SK-N-SH (cell line): ENCODE results near the gene ARHGEF19. TPM values are rescaled to one million over a fixed set of nuclear protein-coding genes. Genes with fewer than 3 reads are reported as not detected.

Experiments used
- CTCF ChIA-PET: fragments of 300-600, 350-600 bp; formaldehyde crosslinking; extraction: SDS; loops from one replicate; lab custom pipeline; 2021; lab: Yijun Ruan, JAX
- POLR2A ChIA-PET: fragments of 350-600 bp; sonication (Branson Sonifier 250); formaldehyde crosslinking; extraction: SDS; loops from one replicate; lab custom pipeline; 2020; ENCODE audit warnings: antibody characterized with exemption, inconsistent platforms; lab: Yijun Ruan, JAX
- DNase-seq: peaks from one replicate; pipeline ENCODE4 v3.0.0; 2012
- H2AFZ ChIP-seq: fragments of 200-600 bp; sonication (generic); 2 replicates; pipeline ENCODE4 v1.8.1; 2016; ENCODE audit warnings: antibody characterized with exemption, mild to moderate bottlenecking, low read depth
- H3F3A ChIP-seq: fragments of 200-600 bp; sonication (generic); replicated peaks from 2 replicates; pipeline ENCODE3; 2016; ENCODE audit warnings: antibody characterized with exemption, mild to moderate bottlenecking; ENCODE audit not compliant: insufficient read depth
- H3K27ac ChIP-seq, 2 experiments: fragments of 200-500 bp in 1 of 2; fragments of 200-600 bp in 1 of 2; sonication (Bioruptor generic) in 1 of 2; sonication (generic), shearing (Covaris generic) in 1 of 2; 2 replicates each; pipeline versions ENCODE4 v1.5.1 to v1.6.1; 2014 to 2016; ENCODE audit warnings: low read depth in 2 of 2, inconsistent platforms in 1 of 2, low read length in 1 of 2, mild to moderate bottlenecking in 1 of 2, mixed read lengths in 1 of 2
- H3K27me3 ChIP-seq: fragments of 200-600 bp; sonication (generic), shearing (Covaris generic); 2 replicates; pipeline ENCODE4 v1.6.1; 2016; ENCODE audit warnings: mixed run types; ENCODE audit not compliant: insufficient read depth
- H3K36me3 ChIP-seq, 2 experiments: fragments of 200-500 bp in 1 of 2; fragments of 200-600 bp in 1 of 2; sonication (Bioruptor generic) in 1 of 2; sonication (generic) in 1 of 2; replicated peaks in 1 of 2; 2 replicates each; pipeline versions ENCODE3 to v1.5.1; 2014 to 2016; ENCODE audit warnings: low read length in 1 of 2, mild to moderate bottlenecking in 1 of 2; ENCODE audit not compliant: insufficient read depth in 2 of 2, control insufficient read depth in 1 of 2
- H3K4me1 ChIP-seq, 2 experiments: fragments of 200-500 bp in 1 of 2; fragments of 200-600 bp in 1 of 2; sonication (Bioruptor generic) in 1 of 2; sonication (generic), shearing (Covaris generic) in 1 of 2; 2 replicates each; pipeline versions ENCODE4 v1.5.1 to v1.6.1; 2014 to 2016; ENCODE audit warnings: low read depth in 1 of 2, low read length in 1 of 2, mixed run types in 1 of 2; ENCODE audit not compliant: insufficient read depth in 2 of 2, control insufficient read depth in 1 of 2
- H3K4me2 ChIP-seq: fragments of 200-600 bp; sonication (generic), shearing (Covaris generic); 2 replicates; pipeline ENCODE4 v1.6.1; 2017; ENCODE audit warnings: mixed run types
- H3K4me3 ChIP-seq, 2 experiments: fragments of 200-500 bp in 1 of 2; fragments of 200-600 bp in 1 of 2; sonication (Bioruptor generic) in 1 of 2; sonication (generic), shearing (Covaris generic) in 1 of 2; 2 replicates each; pipeline versions ENCODE4 v1.5.1 to v1.8.1; 2014 to 2016; ENCODE audit warnings: low read depth in 2 of 2, inconsistent platforms in 1 of 2, low read length in 1 of 2, mild to moderate bottlenecking in 1 of 2, mixed read lengths in 1 of 2, moderate library complexity in 1 of 2
- H3K79me2 ChIP-seq: fragments of 200-600 bp; sonication (generic); 2 replicates; pipeline ENCODE4 v1.8.1; 2017; ENCODE audit warnings: mild to moderate bottlenecking; ENCODE audit not compliant: insufficient read depth
- H3K9ac ChIP-seq: fragments of 200-600 bp; sonication (generic); 2 replicates; pipeline ENCODE4 v1.6.1; 2017; ENCODE audit warnings: mixed run types
- H3K9me2 ChIP-seq: fragments of 200-600 bp; sonication (generic); 2 replicates; pipeline ENCODE4 v1.6.1; 2017; ENCODE audit warnings: mixed run types
- H3K9me3 ChIP-seq: fragments of 200-600 bp; sonication (generic); 2 replicates; pipeline ENCODE4 v1.6.1; 2017; ENCODE audit warnings: mixed run types, mild to moderate bottlenecking, moderate library complexity
- H4K20me1 ChIP-seq: fragments of 200-600 bp; sonication (generic); 2 replicates; pipeline ENCODE4 v1.6.1; 2017; ENCODE audit warnings: mild to moderate bottlenecking, mixed run types; ENCODE audit not compliant: insufficient read depth
- CTCF ChIP-seq: fragments of 200-600 bp; sonication (generic); IDR thresholded peaks from 2 replicates; pipeline ENCODE4 v1.6.1; 2017; ENCODE audit warnings: antibody characterized with exemption, mild to moderate bottlenecking, moderate library complexity
- ELF1 ChIP-seq: IDR thresholded peaks from 2 replicates; pipeline ENCODE4 v1.4.0; 2012
- EZH2phosphoT487 ChIP-seq: fragments of 200-600 bp; sonication (generic); IDR thresholded peaks from 2 replicates; pipeline ENCODE4 v1.6.1; 2017; ENCODE audit warnings: low read depth, mixed run types, mild to moderate bottlenecking, antibody characterized with exemption, moderate library complexity, borderline replicate concordance
- FOSL2 ChIP-seq: IDR thresholded peaks from 2 replicates; pipeline ENCODE4 v1.4.0; 2012; ENCODE audit warnings: low read depth, mild to moderate bottlenecking, moderate library complexity, borderline replicate concordance
- NFIC ChIP-seq: IDR thresholded peaks from 2 replicates; pipeline ENCODE4 v1.4.0; 2012; ENCODE audit warnings: borderline replicate concordance
- NRF1 ChIP-seq: IDR thresholded peaks from 2 replicates; pipeline ENCODE4 v1.6.1; 2012; ENCODE audit warnings: low read depth, mild to moderate bottlenecking, low read length
- RAD21 ChIP-seq: IDR thresholded peaks from 2 replicates; pipeline ENCODE4 v1.6.1; 2012; ENCODE audit warnings: mild to moderate bottlenecking, low read length
- RCOR1 ChIP-seq: fragments of 150-350 bp; IDR thresholded peaks from 2 replicates; pipeline ENCODE4 v1.6.1; 2017; ENCODE audit warnings: antibody characterized with exemption, low read length
- RFX5 ChIP-seq: IDR thresholded peaks from 2 replicates; pipeline ENCODE4 v1.6.1; 2012; ENCODE audit warnings: mild to moderate bottlenecking, improper control_type of control experiment, low read length
- RXRA ChIP-seq: IDR thresholded peaks from 2 replicates; pipeline ENCODE4 v1.4.0; 2012; ENCODE audit warnings: low read depth, mild to moderate bottlenecking, borderline replicate concordance
- SMC3 ChIP-seq: IDR thresholded peaks from 2 replicates; pipeline ENCODE4 v1.6.1; 2012; ENCODE audit warnings: low read depth, low read length, improper control_type of control experiment
- TAF1 ChIP-seq: IDR thresholded peaks from 2 replicates; pipeline ENCODE4 v1.6.1; 2012; ENCODE audit warnings: low read depth, mild to moderate bottlenecking, low read length, moderate library complexity, borderline replicate concordance
- TCF12 ChIP-seq: IDR thresholded peaks from 2 replicates; pipeline ENCODE4 v1.4.0; 2012
- TEAD4 ChIP-seq: IDR thresholded peaks from 2 replicates; pipeline ENCODE4 v1.4.0; 2012; ENCODE audit warnings: mild to moderate bottlenecking, borderline replicate concordance; ENCODE audit not compliant: insufficient read depth
- WGBS: methylation state at CpG from one replicate; pipeline ENCODE4 v1.1.6; 2017; ENCODE audit warnings: low lambda C conversion rate; 5-methylcytosine and 5-hydroxymethylcytosine counted together
- polyA plus RNA-seq, 3 experiments: library from polyadenylated mRNA; depleted of rRNA; stranded (reverse); fragments of >200 nt; gene quantifications; 2 replicates each; pipeline ENCODE4 v1.2.3, GENCODE V29; 2012
- TF ChIP-seq, protein P1 (sequence below): IDR thresholded peaks from 2 replicates; pipeline ENCODE4 v1.4.0; 2012; ENCODE audit warnings: low read depth

ARHGEF19 gene
- polyA plus RNA-seq, 1 of the 3 experiments (the other 2 are of a cell fraction), result 11.5 TPM

DNA sequence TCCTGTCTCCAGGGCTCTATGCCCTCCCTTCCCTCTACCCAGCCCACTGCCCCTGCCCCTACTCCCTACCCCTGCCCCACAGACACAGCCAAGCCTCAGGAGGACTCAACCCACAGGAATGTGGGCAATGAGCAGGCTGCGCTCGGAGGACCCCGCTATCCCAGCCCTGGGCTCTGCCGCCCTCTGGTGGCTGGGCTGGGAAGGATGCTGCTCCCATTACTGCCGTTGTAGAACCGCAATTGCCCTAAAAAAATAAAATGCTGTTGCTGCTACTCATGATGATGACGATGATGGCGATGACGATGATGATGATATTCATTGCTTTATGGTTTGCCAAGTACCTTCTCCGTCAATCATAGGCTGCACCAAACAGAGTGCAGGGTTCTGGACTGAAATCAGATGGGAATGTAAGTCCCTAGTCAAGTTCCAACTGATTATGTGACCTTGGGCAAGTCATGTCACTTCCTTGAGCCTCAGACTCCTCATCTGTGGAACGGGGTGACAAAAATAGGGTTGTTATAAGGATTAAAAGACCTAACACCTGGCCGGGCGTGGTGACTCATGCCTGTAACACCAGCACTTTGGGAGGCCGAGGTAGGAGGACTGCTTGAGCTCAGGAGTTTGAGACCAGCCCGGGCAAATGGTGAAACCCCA, 24.6 kb downstream of the ARHGEF19 start:
- Histone ChIP-seq H3K9me2 (no peaks in the 10 kb centered on the region), H3K27me3 (no peaks in the 10 kb centered on the region), H2AFZ (no peak overlapping the region), H3K4me1 (peaks cover 0 to 26% of the 10 kb centered on the region in 2 experiments; a peak in 2 of 4 replicates), H3K9ac (no peak overlapping the region), H3K4me3 (peak overlapping the region in 1 of 2 experiments; percentile 7; a peak in 1 of 4 replicates), H3F3A (peaks cover 11% of the 10 kb centered on the region), H3K79me2 (no peaks in the 10 kb centered on the region), H3K4me2 (no peak overlapping the region), H4K20me1 (no peaks in the 10 kb centered on the region), H3K27ac (no peak overlapping the region)
- ChIA-PET CTCF (interaction anchor here (0.6 to 15.3 kb wide), 23 partner anchors 10 to 176 kb away, joined by 3 to 513 read pairs (median 4); partner anchors contain the start of gene FAM131C), POLR2A (interaction anchor here (2.2 kb wide), 1 partner anchor 109 kb away, joined by 12 read pairs; no protein-coding TSS in a partner anchor)
- WGBS, result 23% methylated on average over 11 of the region's 15 CpGs
- DNase-seq, result peak; percentile 86
- TF ChIP-seq TEAD4 (peak; percentile 65; the same call in 1 of the 2 replicates), TCF12 (peak; percentile 10; the same call in 1 of the 2 replicates), ELF1 (no peak), FOSL2 (peak; percentile 54; the same call in 1 of the 2 replicates), RXRA (no peak; the same call in 1 of the 2 replicates), NRF1 (peak; percentile 37; the same call in 1 of the 2 replicates), TAF1 (no peak), RFX5 (no peak), CTCF (peak; percentile 98), SMC3 (peak; percentile 100), EZH2phosphoT487 (no peak), NFIC (peak; percentile 36; the same call in 1 of the 2 replicates), RCOR1 (peak; percentile 56; the same call in 1 of the 2 replicates), RAD21 (peak; percentile 99)
- TF ChIP-seq, protein P1, sequence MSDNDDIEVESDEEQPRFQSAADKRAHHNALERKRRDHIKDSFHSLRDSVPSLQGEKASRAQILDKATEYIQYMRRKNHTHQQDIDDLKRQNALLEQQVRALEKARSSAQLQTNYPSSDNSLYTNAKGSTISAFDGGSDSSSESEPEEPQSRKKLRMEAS, result peak; percentile 64
- TF ChIP-seq, all 33 proteins: peak for 10
- Histone ChIP-seq H3K36me3 (no peaks in the 10 kb centered on the region), H3K9me3 (no peaks in the 10 kb centered on the region)
